HG03469 (cell line): ENCODE measurements around the gene GPATCH2.
"Not testable (repeated sequence)": the region's sequence is repeated elsewhere in the genome, so short reads cannot be mapped to it uniquely, and the experiment has no call there.

Experiments
- ATAC-seq: cut with Tn5 transposase; IDR thresholded peaks from one replicate; pipeline ENCODE4 v1.9.1; 2021; ENCODE audit warnings: mild to moderate bottlenecking, moderate library complexity, moderate number of reproducible peaks; ENCODE audit not compliant: unreplicated experiment

Gene GPATCH2

DNA sequence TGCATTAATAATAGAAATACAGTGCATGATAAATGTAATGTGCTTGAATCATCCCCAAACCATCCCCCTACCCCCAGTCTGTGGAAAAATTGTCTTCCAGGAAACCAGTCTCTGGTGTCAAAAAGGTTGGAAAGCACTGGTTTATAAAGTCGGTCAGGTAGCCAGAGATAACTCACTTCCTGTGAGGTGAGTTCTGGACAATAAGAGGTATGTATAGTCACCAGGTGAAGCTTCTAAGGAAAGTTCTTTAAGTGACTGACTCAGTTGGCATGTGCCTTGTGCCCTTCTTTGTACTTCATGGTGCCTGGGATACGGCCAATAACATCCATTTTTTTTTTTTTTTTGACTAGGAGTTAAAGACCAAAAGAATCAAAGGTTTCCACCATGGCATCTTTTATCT lies 103.7 kb downstream of the GPATCH2 start:
- ATAC-seq, result no peak

DNA sequence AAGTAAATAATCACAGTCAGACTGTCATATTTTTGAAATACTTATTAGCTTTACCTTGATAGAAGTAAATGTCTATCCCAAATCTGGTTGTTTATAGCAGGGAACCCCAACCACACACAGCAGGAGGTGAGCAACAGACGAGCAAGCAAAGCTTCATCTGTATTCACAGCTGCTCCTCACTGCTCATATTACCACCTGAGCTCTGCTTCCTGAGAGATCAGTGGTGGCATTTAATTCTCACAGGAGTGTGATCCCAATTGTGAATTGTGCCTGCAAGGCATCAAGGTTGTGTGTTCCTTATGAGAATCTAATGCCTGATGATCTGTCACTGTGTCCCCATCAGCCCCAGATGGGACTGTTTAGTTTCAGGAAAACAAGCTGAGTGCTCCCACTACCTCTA lies 104.3 kb downstream of the GPATCH2 start:
- ATAC-seq, result no peak

DNA sequence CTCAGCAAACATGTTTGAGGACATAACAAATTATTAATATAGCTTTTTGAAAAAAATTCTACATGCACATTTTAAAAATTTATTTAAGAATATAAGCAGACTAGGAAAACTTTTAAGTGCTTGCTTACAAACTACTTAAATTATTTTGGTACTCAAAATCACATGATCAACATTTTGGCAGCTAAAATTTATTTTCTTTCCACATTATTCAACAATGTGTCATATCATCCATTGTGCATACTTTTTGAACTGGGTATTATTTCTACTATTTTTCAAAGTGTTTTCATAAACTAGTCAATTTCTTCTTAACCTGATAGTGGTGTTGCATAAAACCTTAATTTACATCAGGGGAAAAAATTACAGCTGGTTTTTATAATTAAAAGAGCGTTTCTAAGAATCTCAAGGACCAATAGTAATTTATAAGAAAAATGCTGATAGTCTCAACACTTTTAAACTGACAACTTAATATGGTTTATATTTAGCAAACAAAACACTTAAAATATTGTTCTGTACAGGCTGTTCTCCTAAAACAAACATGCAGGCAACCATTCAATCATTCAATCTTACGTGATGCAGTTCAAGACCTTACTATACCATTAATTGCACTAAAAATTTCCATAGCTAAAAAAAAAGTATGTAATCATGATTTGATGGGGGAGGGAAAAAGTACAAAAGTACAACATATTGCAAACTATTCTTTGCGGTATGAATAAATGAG lies 105.0 kb downstream of the GPATCH2 start:
- ATAC-seq, result no peak

DNA sequence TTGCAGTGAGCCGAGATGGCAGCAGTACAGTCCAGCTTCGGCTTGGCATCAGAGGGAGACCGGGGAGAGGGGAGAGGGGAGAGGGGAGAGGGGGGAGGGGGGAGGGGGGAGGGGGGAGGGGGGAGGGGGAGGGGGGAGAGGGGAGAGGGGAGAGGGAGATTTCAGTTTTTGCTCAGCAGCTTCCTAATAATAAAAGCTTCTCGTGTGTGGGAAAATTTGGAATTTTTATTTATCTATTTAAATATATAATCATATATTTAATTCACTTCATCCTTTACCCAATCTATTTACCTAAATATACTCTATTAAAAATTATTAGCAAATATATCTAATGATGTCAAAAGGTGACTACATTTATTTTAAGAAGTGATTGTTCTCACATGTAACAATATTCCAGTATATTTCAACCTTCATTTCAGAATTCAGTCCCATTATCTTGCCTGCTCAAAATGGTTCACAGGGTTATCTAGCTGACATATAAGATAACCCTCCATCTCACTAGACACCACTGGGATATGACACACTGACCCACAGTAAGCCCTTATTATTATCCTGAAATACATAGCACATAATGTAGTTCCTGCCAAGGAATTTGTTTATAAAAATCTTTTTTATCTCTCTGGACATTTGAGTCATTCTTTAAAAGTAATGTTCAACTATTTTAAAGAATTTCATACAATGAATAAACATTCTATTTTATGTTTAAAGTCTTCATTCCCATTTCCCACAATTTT lies 105.9 kb downstream of the GPATCH2 start:
- ATAC-seq, result no peak

DNA sequence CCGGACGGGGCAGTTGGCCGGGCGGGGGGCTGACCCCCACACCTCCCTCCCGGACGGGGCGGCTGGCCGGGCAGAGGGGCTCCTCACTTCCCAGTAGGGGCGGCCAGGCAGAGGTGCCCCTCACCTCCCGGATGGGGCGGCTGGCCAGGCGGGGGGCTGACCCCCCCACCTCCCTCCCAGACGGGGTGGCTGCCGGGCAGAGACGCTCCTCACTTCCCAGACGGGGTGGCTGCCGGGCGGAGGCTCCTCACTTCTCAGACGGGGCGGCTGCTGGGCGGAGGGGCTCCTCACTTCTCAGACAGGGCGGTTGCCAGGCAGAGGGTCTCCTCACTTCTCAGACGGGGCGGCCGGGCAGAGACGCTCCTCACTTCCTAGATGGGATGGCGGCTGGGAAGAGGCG lies 107.0 kb downstream of the GPATCH2 start:
- not testable (repeated sequence) for ATAC-seq

DNA sequence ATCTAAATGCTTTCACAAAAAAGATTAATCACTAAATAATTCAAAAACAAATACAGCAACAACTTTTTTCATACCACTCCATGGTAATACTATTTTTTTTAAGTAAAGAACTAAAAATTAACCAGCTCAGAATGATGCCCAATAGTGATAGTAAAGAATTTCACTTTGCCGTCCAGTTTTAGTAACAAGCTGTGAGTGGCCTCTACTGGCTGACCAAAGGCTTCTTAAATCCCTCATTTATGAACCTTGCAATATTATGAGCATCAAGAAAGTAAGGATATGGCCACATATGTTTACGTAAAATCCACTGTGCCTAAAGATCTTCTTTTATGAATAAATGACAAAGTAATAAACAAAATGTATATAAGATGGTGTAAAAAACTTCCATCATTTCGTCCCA lies 108.6 kb downstream of the GPATCH2 start:
- ATAC-seq, result no peak

DNA sequence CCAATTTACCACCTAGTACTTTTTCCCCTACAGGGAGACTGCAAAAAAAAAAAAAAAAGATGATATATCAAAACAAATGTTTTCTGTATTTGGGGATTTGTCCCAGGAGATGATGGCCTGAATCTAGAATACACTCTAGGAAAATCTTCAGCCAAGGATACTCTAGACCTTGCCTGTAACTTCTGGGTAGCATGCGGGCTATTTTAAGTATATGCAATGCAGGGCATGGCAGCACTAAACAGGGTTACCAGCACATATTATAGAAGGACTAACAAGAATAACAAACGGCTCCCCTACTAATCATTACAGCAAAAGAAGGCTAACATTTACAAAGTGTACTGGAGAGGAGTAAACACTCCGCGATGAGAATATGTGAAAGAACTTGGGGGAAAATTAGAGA lies 109.6 kb downstream of the GPATCH2 start:
- ATAC-seq, result no peak

DNA sequence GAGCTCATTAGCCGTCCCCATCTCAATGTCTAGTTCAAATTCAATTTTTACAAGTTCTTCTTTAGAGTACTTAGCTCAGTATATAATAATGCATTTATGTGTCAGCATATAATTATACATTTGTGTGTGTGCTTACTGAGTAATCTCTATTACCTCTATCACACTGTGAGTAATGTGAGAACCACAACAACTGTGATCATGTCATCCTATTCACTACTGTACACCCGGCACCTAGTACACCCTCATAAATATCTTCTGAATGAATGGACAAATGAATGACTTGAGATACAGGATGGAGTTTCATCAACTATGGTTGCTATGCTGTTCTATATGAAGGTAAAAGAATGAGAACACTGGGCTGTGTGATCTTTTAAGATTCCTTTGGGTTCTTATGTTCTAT lies 124.0 kb downstream of the GPATCH2 start:
- ATAC-seq, result no peak

DNA sequence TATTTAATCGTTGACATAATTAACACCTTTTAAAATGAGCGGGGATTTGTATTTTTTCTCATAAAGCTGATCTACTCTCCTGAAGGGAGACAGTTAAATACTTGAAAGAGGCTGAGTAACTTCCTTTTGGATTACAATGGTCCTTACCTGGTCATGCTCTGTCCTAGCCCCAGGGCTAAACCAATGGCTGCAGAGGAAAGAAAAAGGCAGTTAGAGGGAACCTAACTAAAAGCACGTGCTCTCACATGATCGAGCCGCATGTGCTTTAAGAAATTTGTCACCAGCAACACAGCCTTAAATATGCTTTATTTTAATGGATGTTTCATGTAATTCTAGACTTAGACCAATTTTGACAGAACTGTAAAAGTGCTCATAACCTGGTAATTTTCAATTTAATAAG lies 132.7 kb downstream of the GPATCH2 start:
- no peak for ATAC-seq

DNA sequence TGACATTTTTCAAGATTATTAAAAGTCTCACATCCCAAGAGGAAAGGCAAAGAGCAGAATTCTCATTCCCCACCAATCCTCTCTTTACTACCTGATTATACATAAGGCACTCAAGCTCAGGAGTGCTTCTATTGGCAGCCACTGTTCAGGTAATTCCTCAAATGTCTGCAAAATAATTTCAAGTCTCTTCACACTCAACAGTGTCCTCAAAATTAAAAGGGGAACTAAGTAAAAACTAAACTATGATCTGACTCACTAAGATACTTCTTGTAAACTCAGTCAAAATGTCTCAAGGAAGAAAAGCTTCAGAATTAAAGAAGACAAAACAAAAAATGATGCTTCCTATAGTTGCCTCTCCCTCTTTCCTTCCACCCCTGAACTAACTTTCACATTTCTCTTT lies 135.6 kb downstream of the GPATCH2 start:
- ATAC-seq, result peak; percentile 95

DNA sequence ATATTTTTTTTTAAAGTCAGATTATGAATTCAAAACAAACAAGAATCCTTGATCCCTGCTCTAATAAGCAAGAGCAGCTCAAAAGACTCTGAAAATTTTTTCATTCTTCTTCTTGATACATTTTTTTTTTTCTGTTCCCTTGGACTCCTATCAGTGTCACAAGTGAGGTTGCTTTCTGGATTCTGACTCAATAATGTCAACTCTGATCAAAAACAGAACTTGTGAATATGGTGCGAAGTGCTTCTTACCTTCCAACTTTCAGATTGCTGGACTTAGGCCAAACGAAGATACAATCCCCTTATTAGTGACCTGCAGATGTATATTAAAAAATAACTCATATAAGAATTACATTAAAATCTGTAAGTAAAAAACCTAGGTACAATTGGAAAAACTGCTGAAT lies 136.1 kb downstream of the GPATCH2 start:
- peak; percentile 45 for ATAC-seq

DNA sequence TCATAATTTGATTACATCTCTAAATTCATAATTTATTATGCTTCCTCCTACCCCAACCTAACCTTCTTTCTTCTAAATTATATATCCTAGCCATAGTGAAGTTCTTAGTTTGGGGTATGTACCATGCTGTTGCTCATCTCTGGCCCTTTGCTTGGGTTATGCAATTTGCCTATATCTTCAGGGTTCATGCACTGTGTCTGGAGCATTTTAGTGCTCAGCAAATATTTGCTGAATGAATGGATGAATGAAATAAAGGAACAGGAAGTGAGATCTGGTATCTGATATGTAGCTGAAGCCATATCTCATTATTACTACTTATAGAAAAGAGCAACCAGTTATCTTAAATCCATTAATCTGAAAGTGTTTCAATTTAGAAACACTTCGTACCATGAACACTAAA lies 137.6 kb downstream of the GPATCH2 start:
- ATAC-seq, result no peak

DNA sequence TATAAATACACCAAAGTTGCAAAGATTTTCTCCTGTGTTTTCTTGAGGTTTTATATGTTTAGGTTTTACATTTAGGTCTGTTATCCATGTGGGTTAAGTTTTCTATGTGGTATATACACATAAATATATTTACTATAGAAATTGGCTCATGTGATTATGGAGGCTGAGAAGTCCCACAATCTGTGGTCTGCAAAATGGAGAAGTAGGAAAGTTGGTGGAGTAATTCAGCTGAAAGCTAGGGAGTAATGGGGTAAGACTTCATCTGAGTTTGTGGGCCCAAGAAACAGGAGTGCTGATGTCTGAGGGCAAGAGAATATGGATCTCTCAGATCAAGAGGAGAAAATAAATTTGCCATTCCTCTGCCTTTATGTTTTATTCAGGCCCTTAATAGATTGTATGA lies 146.0 kb downstream of the GPATCH2 start:
- ATAC-seq, result no peak

DNA sequence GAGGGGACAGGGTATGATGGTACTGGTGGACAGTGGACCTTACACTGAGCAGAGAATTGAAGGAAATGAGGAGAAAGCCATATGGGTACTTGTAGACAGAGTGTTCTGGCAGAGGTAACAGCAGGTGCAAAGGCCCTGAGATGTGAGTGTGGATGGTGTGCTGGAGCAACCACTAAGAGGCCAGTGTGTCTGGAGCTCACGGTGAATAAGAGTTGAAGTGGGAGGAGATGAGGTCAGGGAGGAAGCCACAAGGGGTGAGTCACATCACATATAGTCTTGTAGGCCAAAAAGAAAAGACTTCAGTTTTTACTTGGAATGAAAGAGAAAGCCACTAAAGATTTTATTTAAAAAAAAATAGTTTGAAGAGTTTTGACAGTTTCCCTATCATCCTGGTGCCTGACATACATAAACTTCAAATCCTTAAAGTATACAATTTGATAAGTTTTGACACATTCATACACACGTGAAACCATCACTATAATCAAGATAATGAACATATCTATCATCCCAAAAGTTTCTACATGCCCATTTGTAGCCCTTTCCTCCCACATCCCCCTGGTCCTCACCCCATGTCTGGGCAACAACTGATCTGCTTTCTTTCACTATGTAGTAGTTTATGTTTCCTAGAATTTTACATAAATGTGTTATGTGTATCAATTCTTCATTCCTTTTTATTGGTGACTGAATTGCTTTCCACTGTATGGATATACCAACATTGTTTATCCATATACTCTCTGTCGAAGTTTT lies 148.4 kb downstream of the GPATCH2 start:
- peak; percentile 99 for ATAC-seq

DNA sequence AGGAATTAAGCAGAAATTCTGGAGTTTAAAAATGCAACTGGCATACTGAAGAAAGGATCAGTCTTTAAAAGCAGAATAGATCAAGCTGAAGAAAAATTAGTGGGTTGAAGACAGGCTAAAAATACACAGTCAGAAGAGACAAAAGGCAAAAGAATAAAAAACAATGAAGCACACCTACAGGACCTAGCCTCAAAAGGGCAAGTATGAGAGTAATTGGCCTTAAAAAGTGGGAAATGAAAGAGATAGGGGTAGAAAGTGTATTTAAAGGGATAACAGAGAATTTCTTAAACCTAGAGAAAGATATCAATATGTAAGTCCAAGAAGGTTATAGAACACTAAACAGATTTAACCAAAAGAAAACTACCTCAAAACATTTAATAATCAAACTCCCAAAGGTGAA lies 152.4 kb downstream of the GPATCH2 start:
- ATAC-seq, result no peak

DNA sequence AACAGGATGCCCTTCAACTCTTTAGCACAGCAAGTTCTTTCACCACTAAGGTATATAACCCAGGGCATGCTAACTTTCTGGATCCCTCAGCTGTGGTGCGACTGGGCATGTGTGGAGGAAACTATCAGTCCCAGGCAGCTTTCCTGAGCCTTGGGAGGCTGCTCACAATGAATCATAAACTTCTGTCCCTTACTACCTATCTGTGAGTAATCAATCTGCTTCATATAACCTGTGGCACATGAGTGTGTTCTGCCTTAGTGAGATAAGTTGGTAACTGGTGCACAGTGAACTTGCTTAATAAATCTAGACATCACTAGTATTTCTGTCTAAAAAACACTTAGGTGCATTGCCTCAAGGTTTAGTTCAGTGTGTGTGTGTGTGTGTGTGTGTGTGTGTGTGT lies 158.0 kb downstream of the GPATCH2 start:
- ATAC-seq, result no peak

DNA sequence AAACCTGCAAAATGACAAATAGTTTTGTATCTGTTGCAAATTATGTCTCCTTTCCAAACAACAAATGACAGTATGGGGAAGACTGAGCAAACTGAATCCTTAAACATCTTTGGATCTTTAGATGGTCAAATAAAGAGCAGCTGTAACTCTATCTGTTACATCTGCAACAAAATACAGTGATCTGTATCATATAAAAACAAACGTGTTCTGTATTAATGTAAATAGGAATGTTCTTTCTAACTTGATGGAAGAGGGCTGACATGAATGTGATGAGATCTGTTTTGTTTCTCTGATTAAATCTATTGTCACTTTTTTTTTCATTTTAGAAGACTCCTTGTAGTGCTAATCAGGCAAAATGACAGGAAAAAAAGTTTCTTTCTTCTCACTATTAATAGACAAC lies 159.5 kb downstream of the GPATCH2 start:
- no peak for ATAC-seq

DNA sequence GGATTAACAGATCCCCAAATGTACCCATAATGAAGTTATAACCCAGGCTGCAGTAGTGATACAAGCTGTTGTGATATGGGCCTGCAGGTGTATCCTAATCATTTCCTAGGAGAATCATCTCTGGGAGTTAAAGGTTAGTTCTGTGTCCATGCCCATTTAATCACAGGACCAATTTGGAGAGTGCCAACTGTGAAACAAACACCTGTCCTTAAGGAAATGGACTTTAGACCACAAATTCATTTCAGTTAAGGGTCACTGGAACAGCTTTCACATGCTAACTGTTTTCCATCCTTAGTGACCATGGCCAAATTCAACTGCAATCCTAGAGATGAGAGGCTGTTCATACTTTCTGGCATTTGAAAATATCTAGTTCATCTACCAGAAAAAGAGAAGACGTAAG lies 160.9 kb downstream of the GPATCH2 start:
- no peak for ATAC-seq

DNA sequence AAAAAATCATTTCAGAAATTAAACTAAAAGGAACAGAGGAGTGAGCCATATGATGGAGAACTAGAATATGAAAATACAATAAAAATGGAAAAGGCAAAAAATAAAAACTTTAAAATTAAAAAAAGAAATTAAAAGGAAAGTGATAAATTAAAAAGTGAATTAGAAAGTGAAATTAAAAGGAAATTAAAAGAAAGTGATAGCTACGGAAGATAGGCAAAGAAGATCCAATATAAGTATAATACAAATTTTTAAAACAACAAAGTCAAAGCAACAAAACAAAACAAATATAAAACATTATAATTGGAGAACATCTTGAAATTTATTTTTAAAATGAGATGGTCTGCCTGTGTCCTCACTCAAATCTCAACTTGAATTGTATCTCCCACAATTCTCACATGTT lies 165.8 kb downstream of the GPATCH2 start:
- ATAC-seq, result no peak

DNA sequence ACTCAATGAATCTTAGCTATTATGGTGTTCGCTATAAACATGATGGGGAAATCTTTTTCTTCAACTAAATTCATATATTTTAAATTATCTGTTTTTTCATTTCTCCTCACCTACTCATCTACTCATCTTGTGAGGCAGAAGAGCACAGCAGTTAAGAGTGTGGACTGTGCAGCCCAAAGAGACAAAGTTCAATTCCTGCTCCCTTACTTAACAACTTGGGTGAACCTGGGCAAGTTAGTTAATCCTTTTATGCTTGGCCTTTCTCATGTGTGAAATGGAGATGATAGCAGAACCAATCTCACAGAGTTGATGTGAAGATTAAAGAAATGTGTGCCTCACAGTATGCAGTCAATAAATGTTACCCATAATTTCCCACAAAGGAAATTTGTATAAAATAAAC lies 168.2 kb downstream of the GPATCH2 start:
- ATAC-seq, result no peak

DNA sequence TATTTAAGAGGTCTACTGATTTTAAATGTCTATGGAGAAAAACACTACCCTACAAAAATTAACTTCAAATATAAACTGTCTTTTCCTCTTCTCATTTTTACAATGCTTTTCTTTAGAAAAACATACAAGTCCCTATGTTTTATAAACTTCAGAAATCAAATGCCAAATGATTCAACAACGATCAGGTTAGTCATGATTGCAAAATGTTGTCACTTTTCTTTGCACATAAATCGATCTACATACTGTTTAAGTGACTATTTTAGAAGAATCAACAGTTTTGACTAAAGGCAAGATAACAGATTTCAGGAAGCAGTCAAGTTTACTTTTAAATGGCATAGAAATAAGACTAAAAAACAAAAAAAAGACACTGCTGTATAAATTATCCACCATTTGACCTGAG lies 168.7 kb downstream of the GPATCH2 start:
- no peak for ATAC-seq

DNA sequence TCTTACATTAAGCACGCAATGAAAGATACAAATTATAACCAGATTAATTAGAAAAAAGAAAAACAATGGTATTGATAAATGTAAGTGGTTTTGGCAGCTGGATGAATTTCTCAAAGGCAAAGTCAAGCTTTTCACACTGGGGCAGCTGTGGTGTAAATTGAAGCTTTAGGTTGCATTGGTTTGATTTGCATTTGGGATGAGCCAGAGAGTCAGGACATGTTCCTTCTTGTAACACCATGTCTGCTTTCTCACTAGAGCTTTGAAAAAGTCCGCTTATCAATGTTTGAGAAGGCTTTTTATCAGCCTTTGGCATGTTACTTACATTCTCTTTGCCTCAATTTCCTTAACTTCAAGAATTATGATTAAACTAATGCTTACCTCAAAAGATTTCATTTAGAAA lies 173.9 kb downstream of the GPATCH2 start:
- no peak for ATAC-seq
